Nephron (organoid): Measurements from ENCODE around the gene SPTBN5.

ENCODE experiments used
- H3K27ac Mint-ChIP-seq, 3 experiments: 2 replicates each; pipeline ENCODE4 v1.8.0; 2020; ENCODE audit warnings: mixed read lengths in 3 of 3, mild to moderate bottlenecking in 2 of 3, moderate library complexity in 1 of 3
- H3K27me3 Mint-ChIP-seq: 2 replicates; pipeline ENCODE4 v1.8.0; 2021; ENCODE audit warnings: low read depth, mild to moderate bottlenecking, moderate library complexity, mixed read lengths
- H3K36me3 Mint-ChIP-seq: 2 replicates; pipeline ENCODE4 v1.8.0; 2020; ENCODE audit warnings: low read depth, mixed read lengths
- H3K4me1 Mint-ChIP-seq: 2 replicates; pipeline ENCODE4 v1.8.0; 2020; ENCODE audit warnings: mixed read lengths
- H3K4me3 Mint-ChIP-seq, 3 experiments: 2 replicates each; pipeline ENCODE4 v1.8.0; 2020; ENCODE audit warnings: mild to moderate bottlenecking in 3 of 3, mixed read lengths in 3 of 3, moderate library complexity in 2 of 3
- H3K9me3 Mint-ChIP-seq: 2 replicates; pipeline ENCODE4 v1.8.0; 2020; ENCODE audit warnings: mixed read lengths
- CTCF ChIP-seq, 3 experiments: fragments of 200-600 bp; sonication (generic); IDR thresholded peaks; one replicate each; pipeline ENCODE4 v1.5.0; 2021; ENCODE audit warnings: antibody characterized with exemption in 3 of 3; ENCODE audit not compliant: unreplicated experiment in 3 of 3

Gene SPTBN5

GRCh38 chr15:41866263-41866703, 27.6 kb downstream of the SPTBN5 start:
- H3K4me3 Mint-ChIP-seq, result no peak overlapping the region
- peaks cover 13% of the 10 kb centered on the region for H3K27me3 Mint-ChIP-seq
- no peak overlapping the region for H3K27ac Mint-ChIP-seq
- no peaks in the 10 kb centered on the region for H3K36me3 Mint-ChIP-seq
- H3K9me3 Mint-ChIP-seq, result no peaks in the 10 kb centered on the region
- TF ChIP-seq CTCF (IDR thresholded peaks at IDR 0.05; ENCODE audit: unreplicated experiment in 3 of 3), result no peak
- peaks cover 5% of the 10 kb centered on the region for H3K4me1 Mint-ChIP-seq

- H3K4me1 Mint-ChIP-seq, result peaks cover 3% of the 10 kb centered on the region
- H3K27me3 Mint-ChIP-seq, result peaks cover 15% of the 10 kb centered on the region
- no peak overlapping the region for H3K27ac Mint-ChIP-seq
- no peaks in the 10 kb centered on the region for H3K36me3 Mint-ChIP-seq
- H3K4me3 Mint-ChIP-seq, result no peak overlapping the region
- H3K9me3 Mint-ChIP-seq, result no peaks in the 10 kb centered on the region
- no peak for TF ChIP-seq CTCF (IDR thresholded peaks at IDR 0.05; ENCODE audit: unreplicated experiment in 3 of 3)
Measured at GRCh38 chr15:41865490-41866055, 28.3 kb downstream of the SPTBN5 start.

GRCh38 chr15:41862515-41863116, 31.2 kb downstream of the SPTBN5 start:
- H3K27ac Mint-ChIP-seq, result no peak overlapping the region
- H3K27me3 Mint-ChIP-seq, result peaks cover 10% of the 10 kb centered on the region
- H3K4me3 Mint-ChIP-seq, result no peak overlapping the region
- no peaks in the 10 kb centered on the region for H3K9me3 Mint-ChIP-seq
- H3K36me3 Mint-ChIP-seq, result no peaks in the 10 kb centered on the region
- no peak for TF ChIP-seq CTCF (IDR thresholded peaks at IDR 0.05; ENCODE audit: unreplicated experiment in 3 of 3)
- no peaks in the 10 kb centered on the region for H3K4me1 Mint-ChIP-seq

GRCh38 chr15:41861736-41862356, 32.0 kb downstream of the SPTBN5 start:
- Mint-ChIP-seq H3K4me3 (no peak overlapping the region), H3K27me3 (peaks cover 10% of the 10 kb centered on the region), H3K27ac (no peak overlapping the region), H3K36me3 (no peaks in the 10 kb centered on the region), H3K4me1 (no peaks in the 10 kb centered on the region), H3K9me3 (no peaks in the 10 kb centered on the region)
- TF ChIP-seq CTCF (IDR thresholded peaks at IDR 0.05; ENCODE audit: unreplicated experiment in 3 of 3), result no peak

- Mint-ChIP-seq H3K27ac (no peak overlapping the region), H3K4me1 (peaks cover 9% of the 10 kb centered on the region), H3K36me3 (no peaks in the 10 kb centered on the region), H3K27me3 (peaks cover 10% of the 10 kb centered on the region), H3K9me3 (no peaks in the 10 kb centered on the region), H3K4me3 (no peak overlapping the region)
- TF ChIP-seq CTCF (IDR thresholded peaks at IDR 0.05; ENCODE audit: unreplicated experiment in 3 of 3), result no peak
Measured at GRCh38 chr15:41860049-41860828, 33.6 kb downstream of the SPTBN5 start.
